ENCODE results near the gene TJAP1. TPM values are rescaled to one million over a fixed set of nuclear protein-coding genes. Genes with fewer than 3 reads are reported as not detected.

Gene TJAP1
- total and polyA plus RNA-seq, 2 of the 8 experiments (the other 6 are each of a cell fraction or from before 2014, with no cell fraction given) = 30.7 to 40.4 TPM

GRCh38 chr6:43472515-43472914 is 4.9 kb upstream of the TJAP1 start:
- H3K4me2 ChIP-seq (ENCODE audit: insufficient read depth in 1 of 2, low read depth in 2 of 2, low read length in 2 of 2) = no peak overlapping the region
- H3K4me1 ChIP-seq (replicated peaks in 1 of 4; ENCODE audit: control insufficient read depth in 3 of 4, insufficient read depth in 4 of 4, low read length in 3 of 4) = peaks cover 0 to 8% (median 5%) of the 10 kb centered on the region in 4 experiments; a peak in 4 of 7 replicates
- no peaks in the 10 kb centered on the region for H4K20me1 ChIP-seq (replicated peaks in 1 of 2; ENCODE audit: control insufficient read depth in 1 of 2, insufficient read depth in 2 of 2, low read length in 2 of 2)
- no peak overlapping the region for H3K4me3 ChIP-seq (ENCODE audit: extremely low read depth in 1 of 4, insufficient read depth in 2 of 4, low read depth in 3 of 4, low read length in 4 of 4)
- no peak overlapping the region for H2BK20ac ChIP-seq (ENCODE audit: low read length)
- no peak overlapping the region for H2BK120ac ChIP-seq (replicated peaks; ENCODE audit: low read depth, low read length)
- no peak overlapping the region for H3K18ac ChIP-seq (ENCODE audit: extremely low read depth, low read length)
- no peak overlapping the region for H3K9ac ChIP-seq (replicated peaks in 1 of 4; ENCODE audit: extremely low read depth in 1 of 4, low read depth in 3 of 4, low read length in 3 of 4)
- H3K56ac ChIP-seq (replicated peaks; ENCODE audit: insufficient read length, low read depth, low read length) = no peak overlapping the region
- H3K4ac ChIP-seq (replicated peaks; ENCODE audit: insufficient read length, low read depth, low read length) = no peak overlapping the region
- no peak overlapping the region for H4K8ac ChIP-seq (ENCODE audit: extremely low read depth, insufficient read depth, low read length)
- H3K79me1 ChIP-seq (ENCODE audit: low read depth, low read length) = no peaks in the 10 kb centered on the region
- H3K27ac ChIP-seq (ENCODE audit: low read depth, low read length) = no peak overlapping the region
- H4K5ac ChIP-seq (ENCODE audit: insufficient read length, low read depth, low read length) = no peak overlapping the region
- H3K23ac ChIP-seq (ENCODE audit: insufficient read length) = no peak overlapping the region
- no peaks in the 10 kb centered on the region for H3K36me3 ChIP-seq (ENCODE audit: control insufficient read depth in 2 of 4, insufficient read depth in 4 of 4, low read length in 3 of 4)
- no peak for DNase-seq (ENCODE audit: low read depth in 1 of 2, low spot score in 2 of 2)
- H2BK5ac ChIP-seq (ENCODE audit: low read depth, low read length) = no peak overlapping the region
- FAIRE-seq = no peak
- ChIA-PET POLR2A (ENCODE audit: partially characterized antibody) (interaction anchor here (1.0 kb wide), 1 partner anchor 18 kb away, joined by 5 read pairs; no protein-coding TSS in a partner anchor), CTCF (ENCODE audit: partially characterized antibody) (interaction anchor here (1.0 to 32.9 kb wide), 3 partner anchors 15 to 28 kb away, joined by 3 to 536 read pairs (median 17); partner anchors contain the start of genes DLK2 and LRRC73)
- peaks cover 4% of the 10 kb centered on the region; the same call in 1 of the 2 replicates for H3K23me2 ChIP-seq (ENCODE audit: low read depth, low read length)
- H3K14ac ChIP-seq (ENCODE audit: insufficient read length) = no peak overlapping the region
- H3K27me3 ChIP-seq (replicated peaks in 1 of 4; ENCODE audit: control insufficient read depth in 3 of 4, extremely low read depth in 1 of 4, insufficient read depth in 3 of 4, low read length in 3 of 4) = no peaks in the 10 kb centered on the region
- no peak overlapping the region for H2AK5ac ChIP-seq (ENCODE audit: low read depth, low read length)
- no peak overlapping the region for H4K91ac ChIP-seq (replicated peaks; ENCODE audit: insufficient read length, low read length)
- H2AFZ ChIP-seq (ENCODE audit: low read length) = no peak overlapping the region
- H3K79me2 ChIP-seq (ENCODE audit: control insufficient read depth in 1 of 2, insufficient read depth in 2 of 2, low read length in 2 of 2) = no peaks in the 10 kb centered on the region
- no peak overlapping the region for H2BK12ac ChIP-seq (ENCODE audit: low read depth, low read length)
- no peaks in the 10 kb centered on the region for H3K9me3 ChIP-seq (ENCODE audit: insufficient read depth in 2 of 2, low read depth in 1 of 2, low read length in 1 of 2)
- H2BK15ac ChIP-seq (ENCODE audit: low read length) = no peak overlapping the region
- WGBS, 2 experiments (ENCODE audit: extremely low coverage in 1 of 2, insufficient coverage in 1 of 2, insufficient read length in 1 of 2, insufficient replicate concordance in 2 of 2, low coverage in 1 of 2, low lambda C conversion rate in 2 of 2, missing lambda C conversion rate in 1 of 2) = 97% methylated on average over 4 of the region's 4 CpGs; no CpG with 5 or more reads in 1 of the 2 experiments
- TF ChIP-seq RXRA (IDR thresholded peaks at IDR 0.05; ENCODE audit: insufficient read depth, low read depth, low read length) (no peak), GTF2F1 (IDR thresholded peaks at IDR 0.05; ENCODE audit: borderline replicate concordance, low read depth, low read length) (no peak), EGR1 (IDR thresholded peaks at IDR 0.05; ENCODE audit: borderline replicate concordance, low read depth, low read length) (no peak), YY1 (IDR thresholded peaks at IDR 0.05; ENCODE audit: low read depth, low read length) (no peak), NANOG (IDR thresholded peaks at IDR 0.05; ENCODE audit: insufficient read depth, low read depth, low read length, poor library complexity, severe bottlenecking) (no peak), SP2 (IDR thresholded peaks at IDR 0.05; ENCODE audit: low read length) (no peak)
- TF ChIP-seq, protein P1, sequence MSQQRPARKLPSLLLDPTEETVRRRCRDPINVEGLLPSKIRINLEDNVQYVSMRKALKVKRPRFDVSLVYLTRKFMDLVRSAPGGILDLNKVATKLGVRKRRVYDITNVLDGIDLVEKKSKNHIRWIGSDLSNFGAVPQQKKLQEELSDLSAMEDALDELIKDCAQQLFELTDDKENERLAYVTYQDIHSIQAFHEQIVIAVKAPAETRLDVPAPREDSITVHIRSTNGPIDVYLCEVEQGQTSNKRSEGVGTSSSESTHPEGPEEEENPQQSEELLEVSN (IDR thresholded peaks at IDR 0.05) = no peak
- TF ChIP-seq, protein P2, sequence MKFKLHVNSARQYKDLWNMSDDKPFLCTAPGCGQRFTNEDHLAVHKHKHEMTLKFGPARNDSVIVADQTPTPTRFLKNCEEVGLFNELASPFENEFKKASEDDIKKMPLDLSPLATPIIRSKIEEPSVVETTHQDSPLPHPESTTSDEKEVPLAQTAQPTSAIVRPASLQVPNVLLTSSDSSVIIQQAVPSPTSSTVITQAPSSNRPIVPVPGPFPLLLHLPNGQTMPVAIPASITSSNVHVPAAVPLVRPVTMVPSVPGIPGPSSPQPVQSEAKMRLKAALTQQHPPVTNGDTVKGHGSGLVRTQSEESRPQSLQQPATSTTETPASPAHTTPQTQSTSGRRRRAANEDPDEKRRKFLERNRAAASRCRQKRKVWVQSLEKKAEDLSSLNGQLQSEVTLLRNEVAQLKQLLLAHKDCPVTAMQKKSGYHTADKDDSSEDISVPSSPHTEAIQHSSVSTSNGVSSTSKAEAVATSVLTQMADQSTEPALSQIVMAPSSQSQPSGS (IDR thresholded peaks at IDR 0.05; ENCODE audit: low read length) = no peak
- TF ChIP-seq, protein P3, sequence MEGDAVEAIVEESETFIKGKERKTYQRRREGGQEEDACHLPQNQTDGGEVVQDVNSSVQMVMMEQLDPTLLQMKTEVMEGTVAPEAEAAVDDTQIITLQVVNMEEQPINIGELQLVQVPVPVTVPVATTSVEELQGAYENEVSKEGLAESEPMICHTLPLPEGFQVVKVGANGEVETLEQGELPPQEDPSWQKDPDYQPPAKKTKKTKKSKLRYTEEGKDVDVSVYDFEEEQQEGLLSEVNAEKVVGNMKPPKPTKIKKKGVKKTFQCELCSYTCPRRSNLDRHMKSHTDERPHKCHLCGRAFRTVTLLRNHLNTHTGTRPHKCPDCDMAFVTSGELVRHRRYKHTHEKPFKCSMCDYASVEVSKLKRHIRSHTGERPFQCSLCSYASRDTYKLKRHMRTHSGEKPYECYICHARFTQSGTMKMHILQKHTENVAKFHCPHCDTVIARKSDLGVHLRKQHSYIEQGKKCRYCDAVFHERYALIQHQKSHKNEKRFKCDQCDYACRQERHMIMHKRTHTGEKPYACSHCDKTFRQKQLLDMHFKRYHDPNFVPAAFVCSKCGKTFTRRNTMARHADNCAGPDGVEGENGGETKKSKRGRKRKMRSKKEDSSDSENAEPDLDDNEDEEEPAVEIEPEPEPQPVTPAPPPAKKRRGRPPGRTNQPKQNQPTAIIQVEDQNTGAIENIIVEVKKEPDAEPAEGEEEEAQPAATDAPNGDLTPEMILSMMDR (IDR thresholded peaks at IDR 0.05; ENCODE audit: control extremely low read depth in 1 of 3, insufficient read depth in 1 of 3, low read depth in 1 of 3, low read length in 3 of 3) = no peak

All from H1 (cell line).